H1 (cell line): ENCODE results near the gene HRH1. TPM values are rescaled to one million over a fixed set of nuclear protein-coding genes. Genes with fewer than 3 reads are reported as not detected.

Experiments used
- CTCF ChIA-PET: fragments of 300-600 bp; sonication (Branson Sonifier 250); formaldehyde crosslinking; loops from one replicate; lab custom pipeline; 2021; ENCODE audit not compliant: partially characterized antibody; lab: Charles Lee
- POLR2A ChIA-PET: fragments of 300-600 bp; sonication (Branson Sonifier 250); formaldehyde crosslinking; loops from one replicate; lab custom pipeline; 2021; ENCODE audit warnings: inconsistent platforms; ENCODE audit not compliant: partially characterized antibody; lab: Charles Lee
- DNase-seq, 2 experiments: peaks; one replicate each; pipeline versions ENCODE4 v3.0.0 to v3.0.0-alpha.2; 2010 to 2022; ENCODE audit warnings: low spot score in 2 of 2, low read depth in 1 of 2, mixed read lengths in 1 of 2
- FAIRE-seq: peaks from 2 replicates; lab custom pipeline; 2011; peaks lifted over from hg19 to GRCh38; lab: Jason Lieb, UNC
- H2AFZ ChIP-seq: 2 replicates; pipeline ENCODE4 v1.8.1; 2012; ENCODE audit warnings: low read length, inconsistent platforms
- H2AK5ac ChIP-seq: 2 replicates; pipeline ENCODE4 v1.6.1; 2013; ENCODE audit warnings: low read depth, low read length
- H2BK120ac ChIP-seq: replicated peaks from 2 replicates; pipeline ENCODE3; 2013; ENCODE audit warnings: low read depth, low read length, inconsistent platforms
- H2BK12ac ChIP-seq: 2 replicates; pipeline ENCODE4 v1.6.1; 2013; ENCODE audit warnings: low read depth, low read length
- H2BK15ac ChIP-seq: 2 replicates; pipeline ENCODE4 v1.6.1; 2013; ENCODE audit warnings: low read length
- H2BK20ac ChIP-seq: 2 replicates; pipeline ENCODE4 v1.6.1; 2013; ENCODE audit warnings: low read length
- H2BK5ac ChIP-seq: 2 replicates; pipeline ENCODE4 v1.6.1; 2013; ENCODE audit warnings: low read depth, low read length
- H3K14ac ChIP-seq: 2 replicates; pipeline ENCODE4 v1.6.1; 2013; ENCODE audit warnings: inconsistent platforms; ENCODE audit not compliant: insufficient read length
- H3K18ac ChIP-seq: 2 replicates; pipeline ENCODE4 v1.6.1; 2013; ENCODE audit warnings: low read length; ENCODE audit errors: extremely low read depth
- H3K23ac ChIP-seq: 2 replicates; pipeline ENCODE4 v1.6.1; 2013; ENCODE audit warnings: inconsistent platforms; ENCODE audit not compliant: insufficient read length
- H3K23me2 ChIP-seq: 2 replicates; pipeline ENCODE4 v1.6.1; 2013; ENCODE audit warnings: low read depth, low read length
- H3K27ac ChIP-seq: 2 replicates; pipeline ENCODE4 v1.6.1; 2011; ENCODE audit warnings: low read depth, low read length, inconsistent platforms
- H3K27me3 ChIP-seq, 4 experiments: replicated peaks in 1 of 4; 1 replicate in 1 of 4; 2 replicates in 3 of 4; pipeline versions ENCODE4 v1.6.1 to v1.8.1; 2011 to 2013; ENCODE audit warnings: low read length in 3 of 4, mild to moderate bottlenecking in 3 of 4, inconsistent platforms in 2 of 4, mixed read lengths in 2 of 4, moderate library complexity in 1 of 4; ENCODE audit not compliant: control insufficient read depth in 3 of 4, insufficient read depth in 3 of 4; ENCODE audit errors: extremely low read depth in 1 of 4
- H3K36me3 ChIP-seq, 4 experiments: 2 replicates each; pipeline versions ENCODE4 v1.6.1 to v1.8.1; 2011 to 2013; ENCODE audit warnings: mild to moderate bottlenecking in 4 of 4, low read length in 3 of 4, moderate library complexity in 2 of 4, control low read depth in 1 of 4, inconsistent platforms in 1 of 4; ENCODE audit not compliant: insufficient read depth in 4 of 4, control insufficient read depth in 2 of 4
- H3K4ac ChIP-seq: replicated peaks from 2 replicates; pipeline ENCODE3; 2013; ENCODE audit warnings: low read length, low read depth, mixed read lengths, inconsistent platforms; ENCODE audit not compliant: insufficient read length
- H3K4me1 ChIP-seq, 4 experiments: replicated peaks in 1 of 4; 1 replicate in 1 of 4; 2 replicates in 3 of 4; pipeline versions ENCODE4 v1.6.1 to v1.8.1; 2011 to 2013; ENCODE audit warnings: low read length in 3 of 4, inconsistent platforms in 2 of 4, mixed read lengths in 1 of 4; ENCODE audit not compliant: insufficient read depth in 4 of 4, control insufficient read depth in 3 of 4
- H3K4me2 ChIP-seq, 2 experiments: 2 replicates each; pipeline versions ENCODE4 v1.6.1 to v1.8.1; 2011 to 2013; ENCODE audit warnings: low read depth in 2 of 2, low read length in 2 of 2, control low read depth in 1 of 2, inconsistent platforms in 1 of 2, mild to moderate bottlenecking in 1 of 2; ENCODE audit not compliant: insufficient read depth in 1 of 2
- H3K4me3 ChIP-seq, 4 experiments: fragments of 200-600, 300-600 bp in 1 of 4; sonication (generic), shearing (Covaris generic), sonication (Bioruptor Twin) in 1 of 4; 2 replicates each; pipeline versions ENCODE4 v1.5.1 to v1.8.1; 2011 to 2016; ENCODE audit warnings: low read length in 4 of 4, low read depth in 3 of 4, control low read depth in 2 of 4, inconsistent platforms in 2 of 4, mild to moderate bottlenecking in 2 of 4, mixed read lengths in 1 of 4, moderate library complexity in 1 of 4; ENCODE audit not compliant: insufficient read depth in 2 of 4; ENCODE audit errors: extremely low read depth in 1 of 4
- H3K56ac ChIP-seq: replicated peaks from 2 replicates; pipeline ENCODE3; 2013; ENCODE audit warnings: low read depth, mild to moderate bottlenecking, mixed read lengths, low read length, inconsistent platforms; ENCODE audit not compliant: insufficient read length
- H3K79me1 ChIP-seq: 2 replicates; pipeline ENCODE4 v1.6.1; 2013; ENCODE audit warnings: low read depth, low read length, control low read depth
- H3K79me2 ChIP-seq, 2 experiments: 2 replicates each; pipeline versions ENCODE4 v1.6.1 to v1.8.1; 2012 to 2013; ENCODE audit warnings: low read length in 2 of 2, mild to moderate bottlenecking in 2 of 2, inconsistent platforms in 1 of 2; ENCODE audit not compliant: insufficient read depth in 2 of 2, control insufficient read depth in 1 of 2
- H3K9ac ChIP-seq, 4 experiments: replicated peaks in 1 of 4; 1 replicate in 1 of 4; 2 replicates in 3 of 4; pipeline versions ENCODE4 v1.6.1 to v1.8.1; 2011 to 2013; ENCODE audit warnings: low read depth in 3 of 4, low read length in 3 of 4, control low read depth in 2 of 4, mild to moderate bottlenecking in 2 of 4, moderate library complexity in 2 of 4, inconsistent platforms in 1 of 4; ENCODE audit errors: extremely low read depth in 1 of 4
- H3K9me3 ChIP-seq, 2 experiments: 2 replicates each; pipeline versions ENCODE4 v1.6.1 to v1.8.1; 2012 to 2013; ENCODE audit warnings: mild to moderate bottlenecking in 2 of 2, moderate library complexity in 2 of 2, control low read depth in 1 of 2, inconsistent platforms in 1 of 2, low read depth in 1 of 2, low read length in 1 of 2, mixed read lengths in 1 of 2; ENCODE audit not compliant: insufficient read depth in 2 of 2
- H4K20me1 ChIP-seq, 2 experiments: replicated peaks in 1 of 2; 2 replicates each; pipeline versions ENCODE3 to v1.8.1; 2011 to 2013; ENCODE audit warnings: inconsistent platforms in 2 of 2, low read length in 2 of 2, mild to moderate bottlenecking in 1 of 2; ENCODE audit not compliant: insufficient read depth in 2 of 2, control insufficient read depth in 1 of 2
- H4K5ac ChIP-seq: 2 replicates; pipeline ENCODE4 v1.6.1; 2013; ENCODE audit warnings: low read length, low read depth, mixed read lengths, inconsistent platforms; ENCODE audit not compliant: insufficient read length
- H4K8ac ChIP-seq: 2 replicates; pipeline ENCODE4 v1.8.0; 2013; ENCODE audit warnings: mild to moderate bottlenecking, moderate library complexity, low read length, inconsistent platforms; ENCODE audit not compliant: insufficient read depth; ENCODE audit errors: extremely low read depth
- H4K91ac ChIP-seq: replicated peaks from 2 replicates; pipeline ENCODE3; 2013; ENCODE audit warnings: low read length, mixed read lengths, inconsistent platforms; ENCODE audit not compliant: insufficient read length
- BACH1 ChIP-seq: IDR thresholded peaks from 2 replicates; pipeline ENCODE4 v1.6.1; 2012; ENCODE audit warnings: low read length, improper control_type of control experiment
- BRCA1 ChIP-seq: IDR thresholded peaks from 2 replicates; pipeline ENCODE4 v1.6.1; 2012; ENCODE audit warnings: low read depth, low read length, improper control_type of control experiment
- CTCF ChIP-seq, 3 experiments: IDR thresholded peaks; 1 replicate in 2 of 3; 2 replicates in 1 of 3; pipeline versions ENCODE4 v1.5.1 to v1.6.1; 2011; ENCODE audit warnings: low read length in 3 of 3, mild to moderate bottlenecking in 3 of 3, inconsistent platforms in 2 of 3, low read depth in 1 of 3, moderate library complexity in 1 of 3; ENCODE audit not compliant: insufficient read depth in 1 of 3; ENCODE audit errors: control extremely low read depth in 1 of 3
- KDM4A ChIP-seq: IDR thresholded peaks from one replicate; pipeline ENCODE4 v1.7.1; 2012; ENCODE audit warnings: low read depth, mild to moderate bottlenecking, moderate library complexity, low read length, inconsistent platforms; ENCODE audit not compliant: severe bottlenecking
- POLR2AphosphoS5 ChIP-seq: IDR thresholded peaks from 2 replicates; pipeline ENCODE4 v1.6.1; 2011; ENCODE audit warnings: low read depth, low read length
- WGBS, 2 experiments: shearing (Covaris generic) in 1 of 2; methylation state at CpG; one replicate each; pipeline versions ENCODE4 v1.1.6 to v1.1.7; 2013 to 2015; ENCODE audit warnings: low lambda C conversion rate in 2 of 2, mixed read lengths in 2 of 2, inconsistent platforms in 1 of 2, low coverage in 1 of 2, missing lambda C conversion rate in 1 of 2; ENCODE audit not compliant: insufficient replicate concordance in 2 of 2, insufficient coverage in 1 of 2, insufficient read length in 1 of 2; ENCODE audit errors: extremely low coverage in 1 of 2, missing lambda C conversion rate in 1 of 2; 5-methylcytosine and 5-hydroxymethylcytosine counted together
- polyA plus RNA-seq, 7 experiments: library from polyadenylated mRNA; depleted of rRNA in 3 of 7; stranded (reverse) in 5 of 7; unstranded in 2 of 7; fragments of >200 nt in 5 of 7; fragments of 200-250 nt in 2 of 7; gene quantifications; 1 replicate in 5 of 7; 2 replicates in 1 of 7; 4 replicates in 1 of 7; pipeline versions ENCODE4 v1.2.1 to v1.2.3, GENCODE V29; 2011 to 2013; ENCODE audit warnings: missing spikeins in 2 of 7, mixed read lengths in 2 of 7
- total RNA-seq: library from RNA; stranded (reverse); fragmentation: NEBNext Ultra II Directional; extraction: Animal tissue kit (Norgen Biotek cat#: 25700); gene quantifications from 2 replicates; pipeline ENCODE4 v1.2.1, GENCODE V29; 2021

Gene HRH1
- total and polyA plus RNA-seq, 2 of the 8 experiments (the other 6 are each of a cell fraction or from before 2014, with no cell fraction given) = 0.11 TPM; not detected in 1

GRCh38 chr3:11204697-11205348 is 50.5 kb downstream of the HRH1 start:
- no peak overlapping the region for H3K56ac ChIP-seq
- no peak overlapping the region for H3K4ac ChIP-seq
- no peaks in the 10 kb centered on the region for H3K23me2 ChIP-seq
- H3K79me1 ChIP-seq = no peaks in the 10 kb centered on the region
- H2AFZ ChIP-seq = no peak overlapping the region
- no peak overlapping the region for H2BK12ac ChIP-seq
- H3K4me1 ChIP-seq = no peaks in the 10 kb centered on the region; a peak in 3 of 7 replicates
- FAIRE-seq (no peak), DNase-seq (no peak)
- no peak overlapping the region for H2BK20ac ChIP-seq
- H3K4me2 ChIP-seq = no peak overlapping the region
- H3K36me3 ChIP-seq = no peaks in the 10 kb centered on the region
- H2AK5ac ChIP-seq = no peak overlapping the region
- no peaks in the 10 kb centered on the region for H4K20me1 ChIP-seq
- H3K23ac ChIP-seq = no peak overlapping the region
- H4K91ac ChIP-seq = no peak overlapping the region
- CTCF ChIA-PET = interaction anchor here (0.7 to 7.4 kb wide), 18 partner anchors 9 to 915 kb away, joined by 3 to 40 read pairs (median 4); partner anchors contain the start of gene HRH1
- no peaks in the 10 kb centered on the region for H3K27me3 ChIP-seq
- no peak overlapping the region for H4K5ac ChIP-seq
- H3K27ac ChIP-seq = no peak overlapping the region
- H3K9me3 ChIP-seq = no peaks in the 10 kb centered on the region
- POLR2A ChIA-PET = interaction anchor here (2.6 kb wide), 1 partner anchor 10 kb away, joined by 8 read pairs; no protein-coding TSS in a partner anchor
- 74% methylated on average over 10 of the region's 10 CpGs; no CpG with 5 or more reads in 1 of the 2 experiments for whole genome bisulfite sequencing, 2 experiments
- no peak overlapping the region for H2BK15ac ChIP-seq
- no peak overlapping the region for H3K4me3 ChIP-seq
- H3K9ac ChIP-seq = no peak overlapping the region
- TF ChIP-seq BRCA1 (no peak), POLR2AphosphoS5 (no peak), KDM4A (no peak), BACH1 (no peak), CTCF (IDR thresholded peaks at IDR 0.05; ENCODE audit: control extremely low read depth in 1 of 3, insufficient read depth in 1 of 3, low read depth in 1 of 3, low read length in 3 of 3) (no peak)
- TF ChIP-seq, all 59 proteins: peak for 0
- Histone ChIP-seq H2BK5ac (no peak overlapping the region), H3K18ac (no peak overlapping the region), H2BK120ac (no peak overlapping the region), H3K79me2 (no peaks in the 10 kb centered on the region), H3K14ac (no peak overlapping the region), H4K8ac (no peak overlapping the region)
